GM19035 (cell line): ENCODE data around the gene VSTM2L.

Source experiments
- ATAC-seq: cut with Tn5 transposase; IDR thresholded peaks from one replicate; pipeline ENCODE4 v1.9.1; 2021; ENCODE audit not compliant: unreplicated experiment

The VSTM2L gene

DNA sequence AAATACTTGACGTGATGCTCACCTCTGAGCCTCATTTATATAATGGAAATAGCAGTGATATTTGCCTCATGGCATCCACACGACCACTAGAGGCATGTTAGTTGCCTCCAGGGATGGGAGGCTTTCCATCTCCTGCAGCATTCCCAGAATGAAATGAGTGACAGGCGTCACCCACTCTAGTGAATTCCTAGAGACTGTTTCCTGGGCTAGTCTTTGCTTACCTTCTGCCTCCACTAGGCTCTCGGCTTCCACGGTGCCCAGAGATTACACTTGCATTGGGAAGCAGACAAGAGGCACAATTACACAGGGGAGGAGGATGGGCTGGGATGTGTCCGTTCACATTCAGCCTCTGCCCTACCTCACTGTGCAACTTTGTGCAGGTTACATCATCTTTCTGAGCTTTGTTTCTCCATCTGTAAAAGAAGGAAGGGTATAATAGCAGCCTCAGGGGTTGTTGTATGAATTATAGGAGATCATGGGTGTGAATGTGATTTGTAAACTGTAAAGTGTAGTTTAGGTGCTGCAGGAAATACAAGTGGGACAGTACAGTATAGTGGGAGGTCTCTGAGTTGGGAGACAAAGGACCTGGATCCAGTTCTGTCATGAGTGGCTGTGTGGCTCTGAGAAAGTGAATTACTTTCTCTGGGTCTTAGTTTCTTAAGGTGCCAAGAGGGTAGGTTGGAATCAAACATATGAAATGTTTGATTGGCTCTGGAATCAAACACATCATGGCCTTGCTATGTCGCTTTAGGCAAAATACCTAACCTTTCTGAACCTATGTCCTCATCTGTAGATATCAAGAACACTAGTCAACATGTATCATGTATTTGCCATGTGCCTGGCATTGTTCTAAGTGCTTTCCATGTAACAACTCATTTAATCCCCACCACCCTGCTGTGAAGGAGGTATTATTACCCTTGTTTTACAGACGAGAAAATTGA lies 3.6 kb upstream of the VSTM2L start:
- no peak for ATAC-seq

- ATAC-seq = no peak
Observed at GRCh38 chr20:37901240-37901639, 1.7 kb upstream of the VSTM2L start.

GRCh38 chr20:37901654-37902503 lies 1.0 kb upstream of the VSTM2L start:
- no peak for ATAC-seq

DNA sequence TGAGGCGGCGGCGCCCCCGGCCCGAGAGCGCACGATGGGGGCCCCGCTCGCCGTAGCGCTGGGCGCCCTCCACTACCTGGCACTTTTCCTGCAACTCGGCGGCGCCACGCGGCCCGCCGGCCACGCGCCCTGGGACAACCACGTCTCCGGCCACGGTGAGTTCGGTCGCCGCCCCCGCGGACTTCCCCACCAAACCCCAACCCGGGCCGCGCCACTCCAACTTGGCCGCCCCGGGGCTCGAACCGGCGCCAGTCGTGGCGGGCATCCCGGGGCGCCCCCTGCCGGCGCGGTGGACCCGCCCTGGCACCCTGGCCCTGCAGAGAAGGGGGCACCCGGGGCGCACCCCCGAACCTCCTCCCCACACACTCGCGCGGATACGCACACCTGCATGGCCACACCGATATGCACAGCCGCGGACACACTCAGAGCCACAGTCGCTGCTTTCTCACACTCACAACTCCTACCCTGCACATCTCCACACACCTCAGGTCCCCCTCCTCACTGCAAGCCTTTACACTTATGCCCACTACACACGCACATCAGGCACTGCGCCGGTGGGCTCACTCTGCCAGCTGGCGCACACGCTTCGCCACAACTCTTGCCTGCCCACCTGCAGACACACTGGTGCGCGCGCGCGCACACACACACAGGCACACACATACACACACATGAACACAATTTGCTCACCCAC lies 535 bp downstream of the VSTM2L start:
- no peak for ATAC-seq

DNA sequence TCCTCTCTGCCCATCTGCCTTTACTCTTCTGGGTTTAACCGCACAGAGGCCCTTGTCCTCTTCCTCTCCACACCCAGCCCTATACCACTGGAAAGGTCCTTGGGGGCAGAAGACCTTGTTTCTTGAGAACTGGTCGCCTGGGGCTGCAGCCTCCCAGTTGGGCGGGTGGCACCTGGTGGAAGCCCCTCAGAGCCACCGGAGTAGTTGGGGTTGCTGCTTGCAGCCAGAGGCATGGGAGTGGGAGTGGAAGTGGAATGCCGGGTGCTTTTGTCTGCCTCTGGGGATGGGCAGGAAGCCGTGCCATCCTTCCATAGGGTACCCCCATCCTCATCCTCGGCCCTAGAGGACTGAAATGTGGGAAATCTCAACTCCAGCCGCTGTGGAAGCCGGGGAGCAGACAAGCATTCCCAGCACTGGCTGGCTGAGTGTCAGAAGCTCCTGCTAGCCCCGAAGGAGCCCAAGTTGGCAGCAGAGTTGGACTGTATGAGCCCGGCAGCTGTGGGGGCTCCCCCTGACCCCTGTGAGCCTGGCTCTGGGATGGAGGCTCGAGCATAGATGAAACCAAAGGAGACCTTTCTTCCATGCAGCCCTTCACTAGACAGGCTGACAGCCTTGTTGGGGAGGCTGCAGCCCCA lies 1.2 kb downstream of the VSTM2L start:
- ATAC-seq = no peak

- no peak for ATAC-seq
Observed at GRCh38 chr20:37904845-37905373, 2.0 kb downstream of the VSTM2L start.

DNA sequence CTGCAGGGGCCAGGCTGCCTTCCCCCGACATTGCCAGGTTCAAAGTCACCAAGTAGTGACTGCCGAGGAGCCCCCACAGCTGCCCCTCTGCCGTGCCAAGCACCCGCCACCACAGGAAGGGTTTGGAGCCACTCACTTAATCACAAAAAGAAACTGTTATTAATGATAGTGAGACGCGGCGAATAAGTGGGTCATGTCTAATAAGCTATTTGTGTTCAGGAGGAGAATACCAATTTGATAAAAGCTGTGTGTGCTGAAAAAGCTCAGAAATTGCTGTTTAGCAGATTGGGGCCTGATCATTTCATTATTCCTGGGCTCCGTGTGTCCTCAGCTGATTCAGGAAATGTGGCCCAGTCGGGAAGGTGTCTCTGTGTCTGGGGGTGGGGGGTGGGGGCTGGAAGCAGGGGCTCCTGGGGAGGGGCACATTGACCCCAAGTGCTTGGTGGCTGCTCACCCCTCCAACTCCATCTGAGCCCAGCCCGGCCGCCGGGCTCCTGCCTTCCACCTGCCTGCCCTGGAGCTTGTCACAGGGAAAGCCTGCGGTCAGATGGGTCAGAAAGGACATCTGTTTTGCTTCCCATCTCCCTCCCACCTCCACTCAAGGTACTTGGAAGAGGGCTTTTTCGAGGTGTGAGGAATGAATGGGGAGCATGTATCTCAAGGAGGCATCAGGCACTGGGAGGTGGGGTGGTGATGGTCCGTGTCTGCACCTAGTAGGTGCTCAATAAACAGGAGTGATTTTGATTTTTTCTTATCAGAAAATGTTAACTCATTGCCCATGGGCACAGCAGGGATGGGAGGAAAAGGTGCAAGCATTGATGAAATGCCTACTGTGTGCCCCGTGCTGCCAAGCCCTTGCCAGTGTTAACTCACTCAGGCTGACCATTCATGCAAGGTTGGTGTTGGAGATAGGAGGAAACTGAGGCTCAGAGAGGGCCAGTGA lies 3.0 kb downstream of the VSTM2L start:
- no peak for ATAC-seq

DNA sequence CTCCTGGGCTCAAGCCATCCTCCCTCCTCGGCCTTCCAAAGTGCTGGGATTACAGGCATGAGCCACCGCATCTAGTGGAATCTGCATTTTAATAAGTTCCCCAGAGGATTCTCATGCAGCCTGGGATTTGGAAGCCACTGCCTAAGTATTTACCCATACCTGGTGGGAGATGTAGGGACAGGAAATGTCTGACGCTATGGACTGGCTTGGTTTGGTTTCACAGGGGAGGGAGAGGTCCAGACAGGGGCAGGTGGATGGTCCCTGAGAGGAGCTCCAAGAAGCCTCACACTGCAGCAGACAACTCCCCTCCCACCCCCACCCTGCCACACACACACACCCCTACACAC lies 4.4 kb downstream of the VSTM2L start:
- ATAC-seq = no peak

DNA sequence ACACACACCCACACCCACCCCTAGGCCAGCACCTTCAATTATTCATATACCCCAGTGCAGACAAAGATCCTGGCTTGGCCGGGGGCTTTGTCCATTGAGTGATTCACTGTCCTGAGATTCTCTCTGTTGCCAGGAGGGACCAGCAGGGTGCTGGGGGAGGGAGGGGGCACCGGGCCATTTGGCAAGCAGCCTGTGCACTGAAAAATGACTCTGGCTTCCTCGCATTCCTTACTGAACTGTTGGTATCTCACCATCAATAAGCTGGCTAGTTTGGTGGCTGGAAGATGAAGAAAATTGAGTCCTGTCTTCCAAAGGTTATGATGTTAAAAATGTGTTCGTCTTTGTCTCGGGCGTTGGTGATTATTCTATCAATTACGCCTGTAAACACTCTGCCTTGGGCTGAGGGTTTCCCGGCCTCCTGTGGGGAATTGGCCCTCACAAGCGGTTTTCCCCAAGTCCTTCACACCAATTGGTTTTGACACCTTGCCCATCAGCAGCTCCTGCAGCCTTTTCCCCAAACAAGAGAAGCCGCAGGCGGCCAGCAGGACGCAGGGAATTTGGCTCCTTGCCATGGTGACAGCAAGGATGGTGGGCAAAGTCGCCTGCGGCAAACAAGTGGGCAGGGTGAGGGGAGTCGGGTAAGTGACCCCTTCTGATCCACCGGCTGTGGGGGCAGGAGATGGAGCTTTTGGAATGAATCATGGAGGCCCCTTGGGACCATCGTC lies 4.9 kb downstream of the VSTM2L start:
- ATAC-seq = no peak

GRCh38 chr20:37911261-37911660 lies 8.3 kb downstream of the VSTM2L start:
- no peak for ATAC-seq

DNA sequence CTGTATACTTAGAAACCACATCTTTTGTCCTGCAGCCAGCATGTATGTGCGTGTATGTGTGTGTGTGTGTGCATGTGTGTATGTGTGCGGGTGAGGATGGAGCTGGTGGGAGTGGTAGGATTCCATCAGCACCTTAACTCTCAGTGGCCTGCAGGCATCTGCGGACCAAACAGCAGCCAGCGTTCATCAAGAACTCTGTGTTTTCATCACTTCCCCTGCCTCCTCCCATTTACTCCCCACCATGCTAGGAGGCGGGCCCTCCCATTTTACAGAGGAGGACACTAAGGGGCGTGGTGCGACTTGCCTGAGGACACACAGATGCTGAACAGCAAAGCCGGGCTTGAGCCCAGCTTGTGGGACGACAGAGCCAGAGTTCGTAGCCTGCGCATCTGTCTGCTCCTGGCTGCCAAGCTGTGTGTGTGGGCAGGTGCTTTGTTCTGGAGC lies 8.9 kb downstream of the VSTM2L start:
- no peak for ATAC-seq

DNA sequence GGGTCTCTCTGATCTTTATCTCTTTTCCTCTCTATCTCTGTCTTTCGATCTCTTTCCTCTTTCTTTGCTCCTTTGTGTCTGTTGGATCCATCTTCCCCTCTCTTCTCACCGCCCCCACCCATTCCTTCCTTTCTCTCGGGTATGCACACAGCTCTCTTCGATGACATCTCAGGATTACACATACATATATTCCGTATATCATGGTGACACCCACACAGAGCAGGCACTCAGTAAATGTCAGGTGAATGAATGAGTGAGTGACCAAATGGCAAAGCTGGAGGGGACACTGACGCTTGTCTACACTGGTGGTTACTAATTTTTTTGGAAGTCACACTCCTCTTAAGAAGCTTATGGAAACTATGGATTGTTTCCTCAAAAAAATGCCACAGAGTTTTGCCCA lies 9.9 kb downstream of the VSTM2L start:
- no peak for ATAC-seq

GRCh38 chr20:37913567-37914366 lies 10.8 kb downstream of the VSTM2L start:
- ATAC-seq = no peak

- no peak for ATAC-seq
Observed at GRCh38 chr20:37914367-37914671, 11.4 kb downstream of the VSTM2L start.

- ATAC-seq = no peak
Observed at GRCh38 chr20:37914672-37915433, 11.9 kb downstream of the VSTM2L start.

DNA sequence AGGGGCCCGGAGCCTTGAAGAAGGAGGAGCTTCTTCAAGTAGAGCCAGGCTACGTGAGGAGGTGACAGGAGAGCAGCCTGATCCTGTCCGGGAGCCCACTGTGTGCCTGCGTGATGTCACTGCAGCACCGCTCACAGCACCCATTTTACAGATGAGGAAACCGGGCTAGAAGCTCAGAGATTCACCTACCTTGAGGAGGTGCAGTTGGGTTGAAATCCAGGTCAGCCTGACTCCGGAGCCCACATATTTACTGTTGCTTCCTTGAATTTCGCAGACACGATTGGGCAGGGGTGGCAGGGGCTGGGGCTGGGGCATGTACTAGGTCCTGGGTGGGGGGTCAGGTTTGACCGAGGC lies 12.5 kb downstream of the VSTM2L start:
- ATAC-seq = no peak

GRCh38 chr20:37915800-37916570 lies 13.1 kb downstream of the VSTM2L start:
- ATAC-seq = no peak
